ENCODE measurements around the gene FBLIM1. TPM values are rescaled to one million over a fixed set of nuclear protein-coding genes. Genes with fewer than 3 reads are reported as not detected.

The FBLIM1 gene
- total RNA-seq, 1 experiment from 2014 or later, result 78.3 TPM

GRCh38 chr1:15735304-15736037, 23.1 kb upstream of the FBLIM1 start:
- no peaks in the 10 kb centered on the region for H3K27me3 Mint-ChIP-seq (ENCODE audit: low read depth)
- ChIA-PET CTCF (interaction anchor here (0.6 to 0.7 kb wide), 2 partner anchors 89 to 105 kb away, joined by 3 to 4 read pairs; no protein-coding TSS in a partner anchor), POLR2A (no interaction called here)
- peaks cover 3% of the 10 kb centered on the region; the same call in 1 of the 2 replicates for H3K36me3 Mint-ChIP-seq
- H3K4me1 Mint-ChIP-seq, result no peaks in the 10 kb centered on the region
- ATAC-seq, result no peak
- H3K27ac Mint-ChIP-seq, result no peak overlapping the region
- TF ChIP-seq ZMAT4 (CRISPR knock-in tag; IDR thresholded peaks at IDR 0.05) (no peak), NR1H2 (CRISPR knock-in tag; IDR thresholded peaks at IDR 0.05) (no peak), CTCF (IDR thresholded peaks at IDR 0.05) (no peak), SMAD3 (CRISPR knock-in tag; IDR thresholded peaks at IDR 0.05; ENCODE audit: borderline replicate concordance) (no peak), FOXJ3 (CRISPR knock-in tag; IDR thresholded peaks at IDR 0.05; ENCODE audit: borderline replicate concordance) (no peak), ZNF425 (CRISPR knock-in tag; conservative IDR thresholded peaks at IDR 0.05) (no peak), CREM (CRISPR knock-in tag; IDR thresholded peaks at IDR 0.05) (no peak), ATF6 (CRISPR knock-in tag; IDR thresholded peaks at IDR 0.05) (no peak), CBFB (CRISPR knock-in tag; IDR thresholded peaks at IDR 0.05; ENCODE audit: low read depth) (no peak), EMX1 (CRISPR knock-in tag; IDR thresholded peaks at IDR 0.05) (no peak), ZNF232 (CRISPR knock-in tag; IDR thresholded peaks at IDR 0.05) (no peak), ZNF396 (CRISPR knock-in tag; IDR thresholded peaks at IDR 0.05; ENCODE audit: borderline replicate concordance) (no peak), TCF7 (CRISPR knock-in tag; IDR thresholded peaks at IDR 0.05; ENCODE audit: low read depth) (no peak), FOXP1 (CRISPR knock-in tag; IDR thresholded peaks at IDR 0.05; ENCODE audit: borderline replicate concordance) (no peak), IRF1 (CRISPR knock-in tag; IDR thresholded peaks at IDR 0.05) (no peak), TP53 (CRISPR knock-in tag; IDR thresholded peaks at IDR 0.05) (no peak)
- no peaks in the 10 kb centered on the region for H3K9me3 Mint-ChIP-seq
- no peak for DNase-seq (ENCODE audit: low spot score)
- no peak overlapping the region for H3K4me3 Mint-ChIP-seq

GRCh38 chr1:15736038-15736891, 22.3 kb upstream of the FBLIM1 start, which contains the start of gene SLC25A34:
TSS of gene SLC25A34 (plus strand) at chr1:15736258. CDS start at chr1:15736486, 228 bp downstream.
- H3K27me3 Mint-ChIP-seq (ENCODE audit: low read depth), result no peaks in the 10 kb centered on the region
- H3K36me3 Mint-ChIP-seq, result peaks cover 3% of the 10 kb centered on the region; the same call in 1 of the 2 replicates
- DNase-seq (ENCODE audit: low spot score) (peak; percentile 41), ATAC-seq (peak; percentile 19)
- no peaks in the 10 kb centered on the region for H3K9me3 Mint-ChIP-seq
- POLR2A ChIA-PET, result no interaction called here
- H3K27ac Mint-ChIP-seq, result no peak within 1 kb of the TSS
- CTCF ChIA-PET, result interaction anchor here (0.7 to 1.1 kb wide), 3 partner anchors 13 to 55 kb away, joined by 3 read pairs; no protein-coding TSS in a partner anchor
- no peak within 1 kb of the TSS for H3K4me3 Mint-ChIP-seq
- H3K4me1 Mint-ChIP-seq, result peaks cover 3% of the 10 kb centered on the region
- TF ChIP-seq ZNF263 (CRISPR knock-in tag; IDR thresholded peaks at IDR 0.05; ENCODE audit: low read depth) (no peak), ZBTB43 (CRISPR knock-in tag; IDR thresholded peaks at IDR 0.05) (no peak), MLX (CRISPR knock-in tag; IDR thresholded peaks at IDR 0.05) (no peak), ETV6 (CRISPR knock-in tag; IDR thresholded peaks at IDR 0.05) (no peak), SP1 (CRISPR knock-in tag; conservative IDR thresholded peaks at IDR 0.05) (no peak)

Measured in WTC11 (cell line).